SIG-M5 treated with dmso at 0.1 percent for 504 hours (cell line): ENCODE results near the gene IFT80.

ENCODE experiments used
- DNase-seq: peaks from one replicate; lab custom pipeline; 2025; ENCODE audit not compliant: unreplicated experiment; lab: John Stamatoyannopoulos, UW

Gene IFT80

GRCh38 chr3:160213191-160213590, 185.8 kb downstream of the IFT80 start:
- no peak for DNase-seq

GRCh38 chr3:160210799-160211221, 188.2 kb downstream of the IFT80 start:
- peak; percentile 77 for DNase-seq

- DNase-seq, result no peak
Observed at GRCh38 chr3:160210341-160210740, 188.7 kb downstream of the IFT80 start.
